NCI-H2029 (cell line): Measurements from ENCODE around the gene NUF2.

Experiments used
- DNase-seq: peaks from one replicate; lab custom pipeline; 2025; lab: John Stamatoyannopoulos, UW

The NUF2 gene

DNA sequence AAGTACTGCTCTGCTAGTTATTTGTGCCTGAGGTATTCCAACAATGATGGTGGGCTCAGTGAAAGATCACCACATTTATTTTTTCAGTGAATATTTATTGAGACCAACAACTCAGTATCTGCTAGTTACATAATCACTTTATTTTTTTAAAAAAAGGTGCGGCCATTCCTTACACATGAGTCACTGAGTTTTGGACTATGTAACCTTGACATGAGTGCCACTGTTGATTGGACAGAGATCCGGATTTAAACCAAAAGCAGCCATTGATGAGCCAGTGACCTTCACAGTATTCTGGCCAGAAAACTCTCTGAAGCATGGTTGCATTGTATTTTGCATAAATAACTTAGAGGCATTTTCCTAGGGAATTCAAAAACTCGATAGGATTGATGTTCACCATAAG is 79.5 kb downstream of the NUF2 start:
- no peak for DNase-seq
